Inflammatory macrophage treated with lipopolysaccharide for 4 hours (primary cell): ENCODE measurements around the gene PCSK4.
"Not testable (repeated sequence)": the region's sequence is repeated elsewhere in the genome, so short reads cannot be mapped to it uniquely, and the experiment has no call there.

ENCODE experiments used
- DNase-seq: peaks from one replicate; pipeline ENCODE4 v3.0.0-alpha.2; 2020

PCSK4 gene

GRCh38 chr19:1490311-1491113, at the start of gene PCSK4:
Gene PCSK4 (minus strand): TSS chr19:1490350. CDS start chr19:1490346, 4 bp downstream.
- DNase-seq, result peak; percentile 99

GRCh38 chr19:1539749-1540148, 49.6 kb upstream of the PCSK4 start:
- not testable (repeated sequence) for DNase-seq

GRCh38 chr19:1538978-1539377, 48.8 kb upstream of the PCSK4 start:
- DNase-seq, result no peak

GRCh38 chr19:1535699-1536098, 45.5 kb upstream of the PCSK4 start:
- DNase-seq, result not testable (repeated sequence)

- DNase-seq, result no peak
Measured at GRCh38 chr19:1534972-1535371, 44.8 kb upstream of the PCSK4 start.

- no peak for DNase-seq
Measured at GRCh38 chr19:1533510-1534150, 43.5 kb upstream of the PCSK4 start.

GRCh38 chr19:1532003-1532402, 41.9 kb upstream of the PCSK4 start:
- DNase-seq, result no peak

GRCh38 chr19:1531587-1531986, 41.4 kb upstream of the PCSK4 start:
- DNase-seq, result no peak

GRCh38 chr19:1530856-1531255, 40.7 kb upstream of the PCSK4 start:
- DNase-seq, result not testable (repeated sequence)

- no peak for DNase-seq
Measured at GRCh38 chr19:1529430-1529816, 39.3 kb upstream of the PCSK4 start.

- no peak for DNase-seq
Measured at GRCh38 chr19:1528596-1529429, 38.7 kb upstream of the PCSK4 start.

GRCh38 chr19:1527650-1528309, 37.6 kb upstream of the PCSK4 start:
- DNase-seq, result no peak

GRCh38 chr19:1526979-1527649, 37.0 kb upstream of the PCSK4 start:
- DNase-seq, result no peak

GRCh38 chr19:1526066-1526778, 36.1 kb upstream of the PCSK4 start:
- DNase-seq, result no peak

- no peak for DNase-seq
Measured at GRCh38 chr19:1525343-1525742, 35.2 kb upstream of the PCSK4 start.

- DNase-seq, result no peak
Measured at GRCh38 chr19:1524972-1525325, 34.8 kb upstream of the PCSK4 start.

GRCh38 chr19:1524287-1524971, 34.3 kb upstream of the PCSK4 start:
- DNase-seq, result no peak

GRCh38 chr19:1523412-1524286, 33.5 kb upstream of the PCSK4 start, which contains the start of gene PLK5:
Gene PLK5 (plus strand): TSS chr19:1524077. CDS start chr19:1526997, 2,920 bp downstream.
- DNase-seq, result no peak

GRCh38 chr19:1522838-1523237, 32.7 kb upstream of the PCSK4 start:
- no peak for DNase-seq

GRCh38 chr19:1522061-1522460, 31.9 kb upstream of the PCSK4 start:
- DNase-seq, result no peak
